HCT116 (cell line): ENCODE measurements around the gene TRNAU1AP. TPM values are rescaled to one million over a fixed set of nuclear protein-coding genes. Genes with fewer than 3 reads are reported as not detected.

Experiments
- ATAC-seq: fragments of 200-7000 bp; cut with Tn5 transposase; 2 replicates; pipeline ENCODE4 v1.9.1; 2020; ENCODE audit warnings: mild to moderate bottlenecking, moderate library complexity
- BruUV-seq: library from RNA; stranded (reverse); fragments of 400-500 nt; replicated peaks from 2 replicates; lab custom pipeline; 2021; lab: Mats Ljungman, UMichigan
- CTCF ChIA-PET: fragments of 300-600 bp; sonication (Branson Sonifier 250); formaldehyde crosslinking; loops from one replicate; lab custom pipeline; 2021; ENCODE audit warnings: antibody characterized with exemption; lab: Charles Lee
- POLR2A ChIA-PET: fragments of 300-600, 350-600 bp; sonication (Branson Sonifier 250); formaldehyde crosslinking; loops from one replicate; lab custom pipeline; 2021; ENCODE audit warnings: antibody characterized with exemption; lab: Charles Lee
- RAD21 ChIA-PET, 2 experiments: fragments of 300-600 bp; sonication (Branson Sonifier 250); formaldehyde crosslinking; loops; one replicate each; lab custom pipeline; 2023; ENCODE audit warnings: low total read pairs in 2 of 2; ENCODE audit not compliant: uncharacterized antibody in 2 of 2, unreplicated experiment in 2 of 2, low non-redundant PET in 1 of 2; lab: Charles Lee
- DNase-seq: peaks from one replicate; pipeline ENCODE4 v3.0.0-alpha.2; 2010; ENCODE audit warnings: low read depth, low spot score
- H2AFZ ChIP-seq: fragments of 200-600 bp; shearing (Covaris generic), sonication (generic); 2 replicates; pipeline ENCODE4 v1.6.1; 2017; ENCODE audit warnings: low read depth, mixed run types, mixed read lengths, antibody characterized with exemption, low read length; ENCODE audit not compliant: poor library complexity, severe bottlenecking
- H3K27ac ChIP-seq: 2 replicates; pipeline ENCODE4 v1.5.1; 2012; ENCODE audit warnings: low read depth, low read length
- H3K27me3 ChIP-seq: fragments of 200-600 bp; sonication (generic); 2 replicates; pipeline ENCODE4 v1.6.1; 2016; ENCODE audit warnings: mixed run types, low read length, mixed read lengths; ENCODE audit not compliant: insufficient read depth
- H3K36me3 ChIP-seq, 2 experiments: fragments of 200-500 bp in 1 of 2; fragments of 200-600 bp in 1 of 2; sonication (Bioruptor generic) in 1 of 2; sonication (generic) in 1 of 2; 2 replicates each; pipeline versions ENCODE4 v1.5.1 to v1.6.1; 2014 to 2016; ENCODE audit warnings: low read length in 2 of 2, inconsistent platforms in 1 of 2, mixed read lengths in 1 of 2, mixed run types in 1 of 2; ENCODE audit not compliant: insufficient read depth in 2 of 2, control insufficient read depth in 1 of 2
- H3K4me1 ChIP-seq, 2 experiments: fragments of 200-600 bp in 1 of 2; sonication (generic) in 1 of 2; 2 replicates each; pipeline versions ENCODE4 v1.5.1 to v1.6.1; 2012 to 2017; ENCODE audit warnings: low read length in 2 of 2, inconsistent platforms in 1 of 2, mild to moderate bottlenecking in 1 of 2, mixed read lengths in 1 of 2, mixed run types in 1 of 2, moderate library complexity in 1 of 2; ENCODE audit not compliant: insufficient read depth in 2 of 2, control insufficient read depth in 1 of 2
- H3K4me2 ChIP-seq: fragments of 200-600 bp; sonication (generic); 2 replicates; pipeline ENCODE4 v1.6.1; 2017; ENCODE audit warnings: mixed run types, low read length, mixed read lengths
- H3K4me3 ChIP-seq, 2 experiments: fragments of 200-600 bp in 1 of 2; sonication (generic) in 1 of 2; replicated peaks in 1 of 2; 2 replicates each; pipeline ENCODE4 v1.5.1; 2011 to 2016; ENCODE audit warnings: low read length in 2 of 2, control low read depth in 1 of 2, low read depth in 1 of 2, mild to moderate bottlenecking in 1 of 2, mixed read lengths in 1 of 2, mixed run types in 1 of 2
- H3K79me2 ChIP-seq: fragments of 200-600 bp; sonication (generic); 2 replicates; pipeline ENCODE4 v1.6.1; 2017; ENCODE audit warnings: mild to moderate bottlenecking, mixed run types, low read length, moderate library complexity, mixed read lengths; ENCODE audit not compliant: insufficient read depth
- H3K9ac ChIP-seq: fragments of 200-600 bp; sonication (generic); 2 replicates; pipeline ENCODE4 v1.6.1; 2016; ENCODE audit warnings: low read length, mixed read lengths
- H3K9me2 ChIP-seq: fragments of 200-600 bp; sonication (generic), shearing (Covaris generic); 2 replicates; pipeline ENCODE4 v1.6.1; 2017; ENCODE audit warnings: mixed run types, mild to moderate bottlenecking, moderate library complexity; ENCODE audit not compliant: insufficient read depth
- H3K9me3 ChIP-seq, 2 experiments: fragments of 200-500 bp in 1 of 2; fragments of 200-600 bp in 1 of 2; sonication (Bioruptor generic) in 1 of 2; sonication (generic) in 1 of 2; 2 replicates each; pipeline ENCODE4 v1.6.1; 2014 to 2017; ENCODE audit warnings: low read length in 2 of 2, mixed read lengths in 2 of 2, inconsistent platforms in 1 of 2, low read depth in 1 of 2, mild to moderate bottlenecking in 1 of 2, mixed run types in 1 of 2, moderate library complexity in 1 of 2; ENCODE audit not compliant: control insufficient read depth in 1 of 2, insufficient read depth in 1 of 2
- H4K20me1 ChIP-seq: fragments of 200-600 bp; sonication (generic), shearing (Covaris generic); 2 replicates; pipeline ENCODE4 v1.6.1; 2017; ENCODE audit warnings: mixed run types, mild to moderate bottlenecking, moderate library complexity; ENCODE audit not compliant: insufficient read depth
- CBX3 ChIP-seq: IDR thresholded peaks from 2 replicates; pipeline ENCODE4 v1.6.1; 2012; ENCODE audit warnings: low read depth
- CEBPB ChIP-seq: IDR thresholded peaks from 2 replicates; pipeline ENCODE4 v1.6.1; 2012; ENCODE audit warnings: low read depth
- CTCF ChIP-seq, 3 experiments: fragments of 200-600 bp in 1 of 3; sonication (generic) in 1 of 3; IDR thresholded peaks in 2 of 3; conservative IDR thresholded peaks in 1 of 3; 2 replicates each; pipeline ENCODE4 v1.5.1; 2012 to 2017; ENCODE audit warnings: low read depth in 2 of 3, low read length in 2 of 3, antibody characterized with exemption in 1 of 3, borderline replicate concordance in 1 of 3, control low read depth in 1 of 3, mild to moderate bottlenecking in 1 of 3, mixed read lengths in 1 of 3, mixed run types in 1 of 3, moderate library complexity in 1 of 3; ENCODE audit not compliant: insufficient read depth in 1 of 3
- EZH2 ChIP-seq: fragments of 200-600 bp; sonication (generic); IDR thresholded peaks from 2 replicates; pipeline ENCODE4 v1.6.1; 2017; ENCODE audit warnings: antibody characterized with exemption, mixed run types
- EZH2phosphoT487 ChIP-seq: fragments of 200-600 bp; IDR thresholded peaks from 2 replicates; pipeline ENCODE4 v1.6.1; 2018; ENCODE audit warnings: antibody characterized with exemption, borderline replicate concordance
- FOSL1 ChIP-seq: IDR thresholded peaks from 2 replicates; pipeline ENCODE4 v1.6.1; 2012; ENCODE audit warnings: low read depth
- JUND ChIP-seq: IDR thresholded peaks from 2 replicates; pipeline ENCODE4 v1.6.1; 2012
- POLR2A ChIP-seq: IDR thresholded peaks from 2 replicates; pipeline ENCODE4 v1.7.0; 2011; ENCODE audit warnings: borderline replicate concordance; ENCODE audit not compliant: insufficient read depth, insufficient read length; ENCODE audit errors: extremely low read depth
- POLR2AphosphoS5 ChIP-seq: IDR thresholded peaks from 2 replicates; pipeline ENCODE4 v1.6.1; 2011; ENCODE audit warnings: mild to moderate bottlenecking, low read depth, low read length, moderate library complexity
- RAD21 ChIP-seq: IDR thresholded peaks from 2 replicates; pipeline ENCODE4 v1.6.1; 2012; ENCODE audit warnings: low read depth, mild to moderate bottlenecking
- REST ChIP-seq: IDR thresholded peaks from 2 replicates; pipeline ENCODE4 v1.6.1; 2012; ENCODE audit warnings: low read depth
- SIN3A ChIP-seq: IDR thresholded peaks from 2 replicates; pipeline ENCODE4 v1.6.1; 2012; ENCODE audit warnings: low read depth
- SP1 ChIP-seq: IDR thresholded peaks from 2 replicates; pipeline ENCODE4 v1.6.1; 2012; ENCODE audit warnings: low read depth
- SRF ChIP-seq: IDR thresholded peaks from 2 replicates; pipeline ENCODE4 v1.6.1; 2012; ENCODE audit warnings: low read depth
- TCF7L2 ChIP-seq: IDR thresholded peaks from 2 replicates; pipeline ENCODE4 v1.7.0; 2011; ENCODE audit warnings: borderline replicate concordance, inconsistent platforms; ENCODE audit not compliant: insufficient read depth, insufficient read length; ENCODE audit errors: extremely low read depth
- ZBTB33 ChIP-seq: IDR thresholded peaks from 2 replicates; pipeline ENCODE4 v1.6.1; 2011; ENCODE audit warnings: mild to moderate bottlenecking, low read length, moderate library complexity; ENCODE audit not compliant: insufficient replicate concordance; ENCODE audit errors: extremely low read depth
- ZFX ChIP-seq: fragments of 450-650 bp; IDR thresholded peaks from 2 replicates; pipeline ENCODE4 v1.6.1; 2017
- ZNF274 ChIP-seq: fragments of 200-500 bp; sonication (Bioruptor generic); IDR thresholded peaks from 2 replicates; pipeline ENCODE4 v1.6.1; 2014; ENCODE audit warnings: mild to moderate bottlenecking, low read depth, low read length, inconsistent platforms
- intact Hi-C: fragments of 100-400 bp; cut with micrococcal nuclease; formaldehyde crosslinking; loops from 2 replicates; pipeline ENCODE4 v1.10.0; 2022
- total RNA-seq: library from RNA; stranded (reverse); gene quantifications from one replicate; pipeline ENCODE4 v1.2.1, GENCODE V29; 2021; ENCODE audit not compliant: unreplicated experiment

The TRNAU1AP gene
- total RNA-seq, 1 experiment from 2014 or later, result 29.7 TPM

- no peak for ATAC-seq
Measured at GRCh38 chr1:28564310-28564709, 11.4 kb downstream of the TRNAU1AP start.

More at GRCh38 chr1:28564310-28564709, 11.4 kb downstream of the TRNAU1AP start:
- intact Hi-C loops, result no loop called here
- CTCF ChIA-PET, result no interaction called here
- Histone ChIP-seq H3K9me3 (no peaks in the 10 kb centered on the region), H3K9ac (no peak overlapping the region), H3K9me2 (no peaks in the 10 kb centered on the region), H3K4me3 (no peak overlapping the region), H2AFZ (no peak overlapping the region), H4K20me1 (no peaks in the 10 kb centered on the region), H3K4me1 (no peaks in the 10 kb centered on the region), H3K4me2 (no peak overlapping the region), H3K36me3 (peaks cover 26 to 47% of the 10 kb centered on the region in 2 experiments), H3K27ac (no peak overlapping the region), H3K27me3 (no peaks in the 10 kb centered on the region), H3K79me2 (0 out of 2 replicates have a peak, but pooled peaks cover 4% of the 10 kb centered on the region)
- BruUV-seq, result no TSS peak
- TF ChIP-seq TCF7L2, result no peak
- no peak for TF ChIP-seq JUND
- no peak for TF ChIP-seq ZBTB33
- no peak for TF ChIP-seq SIN3A
- TF ChIP-seq CEBPB, result no peak
- no peak for TF ChIP-seq SP1
- no peak for TF ChIP-seq RAD21
- no peak for TF ChIP-seq FOSL1
- TF ChIP-seq CBX3, result no peak
- TF ChIP-seq ZNF274, result no peak
- no peak for TF ChIP-seq CTCF (IDR thresholded peaks at IDR 0.05 in 2 of 3, conservative IDR thresholded peaks at IDR 0.05 in 1 of 3; ENCODE audit: borderline replicate concordance in 1 of 3, insufficient read depth in 1 of 3, low read depth in 2 of 3, low read length in 2 of 3)
- no peak for TF ChIP-seq POLR2A
- TF ChIP-seq ZFX, result no peak
- no peak for TF ChIP-seq EZH2phosphoT487
- no peak for TF ChIP-seq POLR2AphosphoS5
- no peak for TF ChIP-seq REST
- TF ChIP-seq SRF, result no peak
- TF ChIP-seq EZH2, result no peak
- no peak for DNase-seq
- RAD21 ChIA-PET, result no interaction called here
- POLR2A ChIA-PET, result interaction anchor here (1.3 to 1.5 kb wide), 3 partner anchors 13 to 17 kb away, joined by 3 to 5 read pairs (median 4); no protein-coding TSS in a partner anchor
